Fibroblast of lung (primary cell): ENCODE results near the gene CTNNB1. TPM values are rescaled to one million over a fixed set of nuclear protein-coding genes. Genes with fewer than 3 reads are reported as not detected.

Experiments used
- DNase-seq, 2 donors: peaks; one replicate each; pipeline versions ENCODE4 v3.0.0 to v3.0.0-alpha.2; 2010; ENCODE audit warnings: low read depth in 2 of 2
- H2AFZ ChIP-seq: 2 replicates; pipeline ENCODE4 v1.5.1; 2012; ENCODE audit warnings: low read length, control low read depth, inconsistent platforms
- H3K27ac ChIP-seq: 2 replicates; pipeline ENCODE4 v1.5.1; 2011; ENCODE audit warnings: low read length, control low read depth; ENCODE audit not compliant: insufficient read depth
- H3K27me3 ChIP-seq: 2 replicates; pipeline ENCODE4 v1.5.1; 2011; ENCODE audit warnings: mild to moderate bottlenecking, low read length; ENCODE audit not compliant: control insufficient read depth, insufficient read depth
- H3K36me3 ChIP-seq: 2 replicates; pipeline ENCODE4 v1.5.1; 2011; ENCODE audit warnings: low read length; ENCODE audit not compliant: control insufficient read depth, insufficient read depth
- H3K4me1 ChIP-seq: 2 replicates; pipeline ENCODE4 v1.5.1; 2011; ENCODE audit warnings: low read length; ENCODE audit not compliant: control insufficient read depth, insufficient read depth; ENCODE audit errors: extremely low read depth
- H3K4me2 ChIP-seq: 2 replicates; pipeline ENCODE4 v1.5.1; 2011; ENCODE audit warnings: low read length, control low read depth; ENCODE audit not compliant: insufficient read depth; ENCODE audit errors: extremely low read depth
- H3K4me3 ChIP-seq, 4 experiments: fragments of 200-600 bp in 1 of 4; sonication (generic) in 1 of 4; replicated peaks in 1 of 4; 2 replicates each; pipeline ENCODE4 v1.5.1; 2011 to 2016; ENCODE audit warnings: low read length in 4 of 4, low read depth in 3 of 4, mild to moderate bottlenecking in 3 of 4, control low read depth in 2 of 4, inconsistent platforms in 1 of 4, mixed read lengths in 1 of 4; ENCODE audit not compliant: insufficient read depth in 1 of 4; ENCODE audit errors: control extremely low read depth in 1 of 4
- H3K79me2 ChIP-seq: 2 replicates; pipeline ENCODE4 v1.5.1; 2012; ENCODE audit warnings: mild to moderate bottlenecking, low read length, inconsistent platforms; ENCODE audit not compliant: control insufficient read depth, insufficient read depth
- H3K9ac ChIP-seq: 2 replicates; pipeline ENCODE4 v1.5.1; 2011; ENCODE audit warnings: mild to moderate bottlenecking, low read length, control low read depth; ENCODE audit not compliant: insufficient read depth
- H3K9me3 ChIP-seq: 2 replicates; pipeline ENCODE4 v1.5.1; 2012; ENCODE audit warnings: low read depth, low read length; ENCODE audit not compliant: control insufficient read depth, insufficient read depth
- H4K20me1 ChIP-seq: 2 replicates; pipeline ENCODE4 v1.5.1; 2011; ENCODE audit warnings: low read length; ENCODE audit not compliant: control insufficient read depth, insufficient read depth; ENCODE audit errors: extremely low read depth
- CTCF ChIP-seq, 2 donors: IDR thresholded peaks in 1 of 2; conservative IDR thresholded peaks in 1 of 2; 1 replicate in 1 of 2; 2 replicates in 1 of 2; pipeline ENCODE4 v1.5.1; 2011 to 2012; ENCODE audit warnings: low read length in 2 of 2, control low read depth in 1 of 2, inconsistent platforms in 1 of 2, low read depth in 1 of 2, mild to moderate bottlenecking in 1 of 2
- EZH2 ChIP-seq: IDR thresholded peaks from 2 replicates; pipeline ENCODE4 v1.5.1; 2012; ENCODE audit warnings: low read length, control low read depth, mild to moderate bottlenecking; ENCODE audit errors: missing control alignments
- polyA plus RNA-seq, 2 donors: library from polyadenylated mRNA; depleted of rRNA in 1 of 2; stranded (reverse) in 1 of 2; unstranded in 1 of 2; fragments of >200 nt; gene quantifications; 2 replicates each; pipeline ENCODE4 v1.2.1, GENCODE V29; 2011 to 2012; ENCODE audit warnings: missing spikeins in 1 of 2
- total RNA-seq: library from RNA; depleted of rRNA; stranded (reverse); fragments of >200 nt; gene quantifications from 2 replicates; pipeline ENCODE4 v1.2.1, GENCODE V29; 2014

The CTNNB1 gene
- total and polyA plus RNA-seq, 2 donors (not counting 1 experiment from before 2014, with no cell fraction given): 266 to 792 TPM

- TF ChIP-seq CTCF (conservative IDR thresholded peaks at IDR 0.05 in 1 of 2, IDR thresholded peaks at IDR 0.05 in 1 of 2; ENCODE audit: low read depth in 1 of 2, low read length in 2 of 2) (no peak), EZH2 (no peak)
These were observed 5.3 kb upstream of the CTNNB1 start for GRCh38 chr3:41193794-41194539.

GRCh38 chr3:41194701-41195100 is 4.6 kb upstream of the CTNNB1 start:
- Histone ChIP-seq H2AFZ (no peak overlapping the region), H3K4me3 (no peak overlapping the region), H3K27ac (no peak overlapping the region), H3K9me3 (no peaks in the 10 kb centered on the region), H3K4me2 (no peak overlapping the region), H4K20me1 (no peaks in the 10 kb centered on the region), H3K4me1 (peaks cover 3% of the 10 kb centered on the region), H3K36me3 (no peaks in the 10 kb centered on the region), H3K27me3 (no peaks in the 10 kb centered on the region), H3K79me2 (peaks cover 3% of the 10 kb centered on the region), H3K9ac (no peak overlapping the region)
- DNase-seq: no peak
- TF ChIP-seq CTCF (conservative IDR thresholded peaks at IDR 0.05 in 1 of 2, IDR thresholded peaks at IDR 0.05 in 1 of 2; ENCODE audit: low read depth in 1 of 2, low read length in 2 of 2) (no peak), EZH2 (no peak)

More at GRCh38 chr3:41193794-41194539, 5.3 kb upstream of the CTNNB1 start:
- Histone ChIP-seq H3K4me1 (peaks cover 3% of the 10 kb centered on the region), H3K36me3 (no peaks in the 10 kb centered on the region), H3K27me3 (no peaks in the 10 kb centered on the region), H2AFZ (no peak overlapping the region), H3K4me2 (no peak overlapping the region), H3K9me3 (no peaks in the 10 kb centered on the region), H4K20me1 (no peaks in the 10 kb centered on the region), H3K79me2 (no peaks in the 10 kb centered on the region), H3K4me3 (no peak overlapping the region), H3K27ac (no peak overlapping the region), H3K9ac (no peak overlapping the region)
- no peak for DNase-seq

DNA sequence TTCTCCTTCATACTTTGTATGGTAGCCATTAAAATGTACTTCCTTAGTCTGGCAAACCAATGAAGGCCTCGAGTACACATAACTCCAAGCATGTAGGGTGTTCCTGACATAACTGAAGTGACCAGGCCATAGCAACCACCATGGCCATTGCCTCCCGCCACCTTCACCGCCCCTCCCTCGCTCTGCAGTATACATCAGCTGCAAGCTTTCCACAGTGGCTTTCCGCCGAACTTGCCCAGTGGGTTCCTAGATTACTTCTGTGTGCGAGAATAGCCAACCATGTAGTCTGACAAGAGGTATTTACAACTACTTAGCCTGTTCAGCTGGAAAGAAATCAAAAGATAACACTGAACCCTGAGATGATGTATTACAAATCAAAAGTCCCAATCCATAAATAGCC is 3.4 kb upstream of the CTNNB1 start:
- H3K4me2 ChIP-seq: no peak overlapping the region
- H3K4me3 ChIP-seq: no peak overlapping the region
- no peak overlapping the region for H2AFZ ChIP-seq
- no peak for DNase-seq
- H3K9ac ChIP-seq: no peak overlapping the region
- H3K4me1 ChIP-seq: peaks cover 3% of the 10 kb centered on the region
- H4K20me1 ChIP-seq: no peaks in the 10 kb centered on the region
- H3K79me2 ChIP-seq: peaks cover 14% of the 10 kb centered on the region
- TF ChIP-seq CTCF (conservative IDR thresholded peaks at IDR 0.05 in 1 of 2, IDR thresholded peaks at IDR 0.05 in 1 of 2; ENCODE audit: low read depth in 1 of 2, low read length in 2 of 2) (no peak), EZH2 (no peak)
- no peak overlapping the region for H3K27ac ChIP-seq
- no peaks in the 10 kb centered on the region for H3K36me3 ChIP-seq
- H3K27me3 ChIP-seq: no peaks in the 10 kb centered on the region
- no peaks in the 10 kb centered on the region for H3K9me3 ChIP-seq
